ENCODE measurements around the gene ARVCF. TPM values are rescaled to one million over a fixed set of nuclear protein-coding genes. Genes with fewer than 3 reads are reported as not detected.

ARVCF gene
- total RNA-seq, 1 donor from 2014 or later = 25.4 TPM

DNA sequence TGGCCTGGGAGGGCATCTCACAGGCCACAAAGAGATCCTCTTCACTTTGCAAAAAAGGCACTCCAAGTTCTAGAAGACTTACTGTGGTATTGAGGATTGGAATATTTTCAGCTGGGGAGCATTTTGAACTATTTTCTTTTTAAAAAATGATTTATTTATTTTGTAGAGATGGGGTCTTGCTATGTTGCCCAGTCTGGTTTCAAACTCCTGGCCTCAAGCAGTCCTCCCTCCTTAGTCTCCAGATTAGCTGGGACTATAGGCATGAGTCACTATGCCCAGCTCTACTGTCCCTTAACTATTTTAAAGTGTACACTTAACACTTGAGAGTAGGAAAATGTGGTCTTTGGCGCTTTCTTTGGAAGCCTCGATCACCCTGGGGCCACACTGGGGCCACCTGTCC, 38.5 kb upstream of the ARVCF start:
- no peaks in the 10 kb centered on the region for H3K27me3 ChIP-seq (ENCODE audit: low read depth)
- H3K27ac ChIP-seq (replicated peaks) = no peak overlapping the region
- H3K4me1 ChIP-seq = peaks cover 20% of the 10 kb centered on the region
- DNase-seq = no peak
- TF ChIP-seq CTCF (IDR thresholded peaks at IDR 0.05; ENCODE audit: borderline replicate concordance) = no peak
- no peaks in the 10 kb centered on the region for H3K9me3 ChIP-seq (replicated peaks)
- no peak overlapping the region for H3K4me3 ChIP-seq
- intact Hi-C loops (cut with micrococcal nuclease) = no loop called here
- peaks cover 77% of the 10 kb centered on the region for H3K36me3 ChIP-seq

DNA sequence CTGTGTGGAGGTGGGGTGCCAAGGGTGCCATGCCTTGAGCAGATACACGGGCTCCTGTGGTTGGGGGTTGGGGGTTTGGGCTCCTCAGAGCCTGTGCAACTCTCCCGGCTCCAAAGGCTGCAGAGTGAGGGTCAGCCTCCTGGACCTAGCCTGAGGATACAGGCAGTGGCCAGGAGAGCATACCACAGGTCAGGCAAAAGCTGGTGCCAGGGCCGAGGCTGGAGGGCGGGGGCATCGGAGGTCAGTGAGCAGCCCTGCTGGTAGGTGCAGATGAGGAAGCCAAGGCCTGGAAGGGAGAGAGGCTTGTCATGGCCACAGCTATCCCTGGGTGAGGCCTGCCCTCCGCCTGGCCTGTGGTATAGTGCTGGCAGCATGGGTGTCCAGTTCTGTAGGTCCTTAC, 37.9 kb upstream of the ARVCF start:
- Histone ChIP-seq H3K4me1 (peaks cover 20% of the 10 kb centered on the region), H3K36me3 (peaks cover 82% of the 10 kb centered on the region), H3K27ac (replicated peaks) (no peak overlapping the region), H3K27me3 (ENCODE audit: low read depth) (no peaks in the 10 kb centered on the region), H3K4me3 (no peak overlapping the region), H3K9me3 (replicated peaks) (no peaks in the 10 kb centered on the region)
- no peak for TF ChIP-seq CTCF (IDR thresholded peaks at IDR 0.05; ENCODE audit: borderline replicate concordance)
- intact Hi-C loops (cut with micrococcal nuclease) = no loop called here
- no peak for DNase-seq

DNA sequence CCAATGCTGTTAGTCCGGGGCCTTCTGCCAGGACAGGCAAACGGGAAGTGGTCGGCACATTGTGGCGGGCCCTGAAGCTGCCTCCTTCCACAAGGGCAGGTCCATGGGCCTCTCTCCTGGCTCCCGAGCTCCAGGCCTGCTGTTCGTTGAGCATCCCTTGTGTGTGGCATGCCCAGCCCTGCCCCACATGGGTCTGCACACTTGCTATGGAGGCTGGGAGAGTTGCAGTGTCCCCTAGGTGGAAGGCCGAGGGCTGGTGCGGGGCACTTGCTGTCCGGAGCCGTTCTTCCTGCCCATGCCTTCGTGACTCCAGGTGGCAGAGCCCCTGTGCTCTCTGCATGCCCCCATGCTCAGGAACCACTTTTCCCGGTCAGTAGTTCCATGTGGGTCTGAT, 37.4 kb upstream of the ARVCF start:
- intact Hi-C loops (cut with micrococcal nuclease) = no loop called here
- H3K4me3 ChIP-seq = no peak overlapping the region
- no peaks in the 10 kb centered on the region for H3K9me3 ChIP-seq (replicated peaks)
- peaks cover 87% of the 10 kb centered on the region for H3K36me3 ChIP-seq
- no peaks in the 10 kb centered on the region for H3K27me3 ChIP-seq (ENCODE audit: low read depth)
- peaks cover 20% of the 10 kb centered on the region for H3K4me1 ChIP-seq
- no peak for DNase-seq
- H3K27ac ChIP-seq (replicated peaks) = peak overlapping the region; percentile 22
- no peak for TF ChIP-seq CTCF (IDR thresholded peaks at IDR 0.05; ENCODE audit: borderline replicate concordance)

DNA sequence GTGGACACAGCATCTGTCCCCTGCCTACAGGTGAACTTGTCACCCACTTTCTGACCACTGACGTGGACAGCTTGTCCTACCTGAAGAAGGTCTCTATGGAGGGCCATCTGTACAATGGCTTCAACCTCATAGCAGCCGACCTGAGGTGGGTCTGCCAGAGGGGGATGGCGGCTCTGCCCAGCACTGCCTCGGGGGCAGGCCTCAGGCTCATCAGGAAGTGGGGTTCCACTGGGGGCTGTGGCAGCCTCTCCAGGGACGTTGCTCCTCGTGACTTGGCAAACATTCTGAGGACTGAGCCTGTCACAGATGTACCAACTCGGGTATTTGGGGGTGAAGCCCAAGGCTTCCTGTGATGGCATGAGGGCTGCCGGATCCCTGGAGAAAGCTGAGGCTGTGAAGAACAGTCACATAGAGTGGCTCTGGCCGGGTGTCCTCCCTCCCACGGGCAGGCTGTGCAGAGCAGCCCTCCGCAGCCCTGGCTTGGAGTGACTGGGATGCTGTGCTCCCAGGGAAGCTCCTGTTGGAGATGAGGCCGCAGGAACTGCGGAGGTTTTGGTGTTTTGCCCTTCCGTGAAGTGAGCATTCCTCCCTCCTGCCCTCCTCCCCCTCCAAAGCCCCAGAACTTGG, 36.9 kb upstream of the ARVCF start:
- intact Hi-C loops (cut with micrococcal nuclease) = no loop called here
- Histone ChIP-seq H3K4me1 (peaks cover 20% of the 10 kb centered on the region), H3K9me3 (replicated peaks) (no peaks in the 10 kb centered on the region), H3K27ac (replicated peaks) (peak overlapping the region; percentile 22), H3K36me3 (peaks cover 88% of the 10 kb centered on the region), H3K27me3 (ENCODE audit: low read depth) (no peaks in the 10 kb centered on the region), H3K4me3 (no peak overlapping the region)
- TF ChIP-seq CTCF (IDR thresholded peaks at IDR 0.05; ENCODE audit: borderline replicate concordance) = no peak
- no peak for DNase-seq

GRCh38 chr22:20052309-20053259, 36.0 kb upstream of the ARVCF start:
- no peak for DNase-seq
- no peaks in the 10 kb centered on the region for H3K27me3 ChIP-seq (ENCODE audit: low read depth)
- peaks cover 89% of the 10 kb centered on the region for H3K36me3 ChIP-seq
- no peak overlapping the region for H3K4me3 ChIP-seq
- TF ChIP-seq CTCF (IDR thresholded peaks at IDR 0.05; ENCODE audit: borderline replicate concordance) = no peak
- peaks cover 20% of the 10 kb centered on the region for H3K4me1 ChIP-seq
- H3K27ac ChIP-seq (replicated peaks) = no peak overlapping the region
- intact Hi-C loops (cut with micrococcal nuclease) = no loop called here
- H3K9me3 ChIP-seq (replicated peaks) = no peaks in the 10 kb centered on the region
